ENCODE data around the gene CCDC90B.

Gene CCDC90B

GRCh38 chr11:83257761-83258168 lies 28.4 kb downstream of the CCDC90B start:
- no peaks in the 10 kb centered on the region for H3K9me3 ChIP-seq (ENCODE audit: control insufficient read depth, insufficient read depth, low read length)
- no peaks in the 10 kb centered on the region for H3K27me3 ChIP-seq (ENCODE audit: control insufficient read depth, insufficient read depth, low read length)
- no peak overlapping the region for H3K27ac ChIP-seq (ENCODE audit: low read depth, low read length)
- peaks cover 52% of the 10 kb centered on the region for H3K36me3 ChIP-seq (ENCODE audit: control insufficient read depth, insufficient read depth, low read length)
- no peak overlapping the region for H3K9ac ChIP-seq (ENCODE audit: low read depth, low read length)
- no peaks in the 10 kb centered on the region for H3K4me1 ChIP-seq (ENCODE audit: control insufficient read depth, insufficient read depth, low read length)
- H3K4me3 ChIP-seq (ENCODE audit: low read depth, low read length) = no peak overlapping the region

- no peaks in the 10 kb centered on the region for H3K27me3 ChIP-seq (ENCODE audit: control insufficient read depth, insufficient read depth, low read length)
- no peak overlapping the region for H3K9ac ChIP-seq (ENCODE audit: low read depth, low read length)
- no peak overlapping the region for H3K4me3 ChIP-seq (ENCODE audit: low read depth, low read length)
- peaks cover 42% of the 10 kb centered on the region for H3K36me3 ChIP-seq (ENCODE audit: control insufficient read depth, insufficient read depth, low read length)
- H3K27ac ChIP-seq (ENCODE audit: low read depth, low read length) = no peak overlapping the region
- no peaks in the 10 kb centered on the region for H3K4me1 ChIP-seq (ENCODE audit: control insufficient read depth, insufficient read depth, low read length)
- H3K9me3 ChIP-seq (ENCODE audit: control insufficient read depth, insufficient read depth, low read length) = no peaks in the 10 kb centered on the region
Measured at GRCh38 chr11:83256602-83257340, 29.4 kb downstream of the CCDC90B start.

GRCh38 chr11:83255366-83255765 lies 30.8 kb downstream of the CCDC90B start:
- Histone ChIP-seq H3K9me3 (ENCODE audit: control insufficient read depth, insufficient read depth, low read length) (no peaks in the 10 kb centered on the region), H3K36me3 (ENCODE audit: control insufficient read depth, insufficient read depth, low read length) (peaks cover 32% of the 10 kb centered on the region), H3K4me1 (ENCODE audit: control insufficient read depth, insufficient read depth, low read length) (no peaks in the 10 kb centered on the region), H3K27me3 (ENCODE audit: control insufficient read depth, insufficient read depth, low read length) (no peaks in the 10 kb centered on the region), H3K9ac (ENCODE audit: low read depth, low read length) (no peak overlapping the region), H3K27ac (ENCODE audit: low read depth, low read length) (no peak overlapping the region), H3K4me3 (ENCODE audit: low read depth, low read length) (no peak overlapping the region)

GRCh38 chr11:83252941-83253340 lies 33.2 kb downstream of the CCDC90B start:
- Histone ChIP-seq H3K27me3 (ENCODE audit: control insufficient read depth, insufficient read depth, low read length) (no peaks in the 10 kb centered on the region), H3K27ac (ENCODE audit: low read depth, low read length) (no peak overlapping the region), H3K4me3 (ENCODE audit: low read depth, low read length) (no peak overlapping the region), H3K4me1 (ENCODE audit: control insufficient read depth, insufficient read depth, low read length) (no peaks in the 10 kb centered on the region), H3K9me3 (ENCODE audit: control insufficient read depth, insufficient read depth, low read length) (no peaks in the 10 kb centered on the region), H3K36me3 (ENCODE audit: control insufficient read depth, insufficient read depth, low read length) (peaks cover 9% of the 10 kb centered on the region), H3K9ac (ENCODE audit: low read depth, low read length) (no peak overlapping the region)

- Histone ChIP-seq H3K9ac (ENCODE audit: low read depth, low read length) (no peak overlapping the region), H3K36me3 (ENCODE audit: control insufficient read depth, insufficient read depth, low read length) (peaks cover 3% of the 10 kb centered on the region; the same call in 1 of the 2 replicates), H3K27ac (ENCODE audit: low read depth, low read length) (no peak overlapping the region), H3K9me3 (ENCODE audit: control insufficient read depth, insufficient read depth, low read length) (no peaks in the 10 kb centered on the region), H3K27me3 (ENCODE audit: control insufficient read depth, insufficient read depth, low read length) (no peaks in the 10 kb centered on the region), H3K4me1 (ENCODE audit: control insufficient read depth, insufficient read depth, low read length) (no peaks in the 10 kb centered on the region), H3K4me3 (ENCODE audit: low read depth, low read length) (no peak overlapping the region)
Measured at GRCh38 chr11:83252266-83252665, 33.9 kb downstream of the CCDC90B start.

- no peak overlapping the region for H3K27ac ChIP-seq (ENCODE audit: low read depth, low read length)
- H3K9me3 ChIP-seq (ENCODE audit: control insufficient read depth, insufficient read depth, low read length) = no peaks in the 10 kb centered on the region
- H3K9ac ChIP-seq (ENCODE audit: low read depth, low read length) = no peak overlapping the region
- H3K27me3 ChIP-seq (ENCODE audit: control insufficient read depth, insufficient read depth, low read length) = no peaks in the 10 kb centered on the region
- H3K36me3 ChIP-seq (ENCODE audit: control insufficient read depth, insufficient read depth, low read length) = no peaks in the 10 kb centered on the region
- H3K4me3 ChIP-seq (ENCODE audit: low read depth, low read length) = no peak overlapping the region
- no peaks in the 10 kb centered on the region for H3K4me1 ChIP-seq (ENCODE audit: control insufficient read depth, insufficient read depth, low read length)
Measured at GRCh38 chr11:83249972-83250593, 36.1 kb downstream of the CCDC90B start.

GRCh38 chr11:83249445-83249844 lies 36.7 kb downstream of the CCDC90B start:
- Histone ChIP-seq H3K27ac (ENCODE audit: low read depth, low read length) (no peak overlapping the region), H3K9me3 (ENCODE audit: control insufficient read depth, insufficient read depth, low read length) (no peaks in the 10 kb centered on the region), H3K4me3 (ENCODE audit: low read depth, low read length) (no peak overlapping the region), H3K9ac (ENCODE audit: low read depth, low read length) (no peak overlapping the region), H3K4me1 (ENCODE audit: control insufficient read depth, insufficient read depth, low read length) (no peaks in the 10 kb centered on the region), H3K36me3 (ENCODE audit: control insufficient read depth, insufficient read depth, low read length) (no peaks in the 10 kb centered on the region), H3K27me3 (ENCODE audit: control insufficient read depth, insufficient read depth, low read length) (no peaks in the 10 kb centered on the region)

- Histone ChIP-seq H3K27ac (ENCODE audit: low read depth, low read length) (no peak overlapping the region), H3K9ac (ENCODE audit: low read depth, low read length) (no peak overlapping the region), H3K4me3 (ENCODE audit: low read depth, low read length) (no peak overlapping the region), H3K27me3 (ENCODE audit: control insufficient read depth, insufficient read depth, low read length) (no peaks in the 10 kb centered on the region), H3K4me1 (ENCODE audit: control insufficient read depth, insufficient read depth, low read length) (no peaks in the 10 kb centered on the region), H3K9me3 (ENCODE audit: control insufficient read depth, insufficient read depth, low read length) (no peaks in the 10 kb centered on the region), H3K36me3 (ENCODE audit: control insufficient read depth, insufficient read depth, low read length) (no peaks in the 10 kb centered on the region)
Measured at GRCh38 chr11:83241291-83241946, 44.7 kb downstream of the CCDC90B start.

GRCh38 chr11:83238111-83238510 lies 48.1 kb downstream of the CCDC90B start:
- Histone ChIP-seq H3K9me3 (ENCODE audit: control insufficient read depth, insufficient read depth, low read length) (no peaks in the 10 kb centered on the region), H3K4me3 (ENCODE audit: low read depth, low read length) (no peak overlapping the region), H3K27me3 (ENCODE audit: control insufficient read depth, insufficient read depth, low read length) (no peaks in the 10 kb centered on the region), H3K36me3 (ENCODE audit: control insufficient read depth, insufficient read depth, low read length) (no peaks in the 10 kb centered on the region), H3K27ac (ENCODE audit: low read depth, low read length) (no peak overlapping the region), H3K4me1 (ENCODE audit: control insufficient read depth, insufficient read depth, low read length) (no peaks in the 10 kb centered on the region), H3K9ac (ENCODE audit: low read depth, low read length) (no peak overlapping the region)

- H3K27ac ChIP-seq (ENCODE audit: low read depth, low read length) = no peak overlapping the region
- no peaks in the 10 kb centered on the region for H3K36me3 ChIP-seq (ENCODE audit: control insufficient read depth, insufficient read depth, low read length)
- no peaks in the 10 kb centered on the region for H3K4me1 ChIP-seq (ENCODE audit: control insufficient read depth, insufficient read depth, low read length)
- H3K9me3 ChIP-seq (ENCODE audit: control insufficient read depth, insufficient read depth, low read length) = no peaks in the 10 kb centered on the region
- H3K4me3 ChIP-seq (ENCODE audit: low read depth, low read length) = no peak overlapping the region
- no peaks in the 10 kb centered on the region for H3K27me3 ChIP-seq (ENCODE audit: control insufficient read depth, insufficient read depth, low read length)
- no peak overlapping the region for H3K9ac ChIP-seq (ENCODE audit: low read depth, low read length)
Measured at GRCh38 chr11:83235825-83236224, 50.3 kb downstream of the CCDC90B start.

GRCh38 chr11:83223457-83223856 lies 62.7 kb downstream of the CCDC90B start:
- H3K27me3 ChIP-seq (ENCODE audit: control insufficient read depth, insufficient read depth, low read length) = no peaks in the 10 kb centered on the region
- no peaks in the 10 kb centered on the region for H3K36me3 ChIP-seq (ENCODE audit: control insufficient read depth, insufficient read depth, low read length)
- no peak overlapping the region for H3K9ac ChIP-seq (ENCODE audit: low read depth, low read length)
- H3K27ac ChIP-seq (ENCODE audit: low read depth, low read length) = no peak overlapping the region
- H3K9me3 ChIP-seq (ENCODE audit: control insufficient read depth, insufficient read depth, low read length) = no peaks in the 10 kb centered on the region
- no peaks in the 10 kb centered on the region for H3K4me1 ChIP-seq (ENCODE audit: control insufficient read depth, insufficient read depth, low read length)
- H3K4me3 ChIP-seq (ENCODE audit: low read depth, low read length) = no peak overlapping the region
